Breast epithelium (tissue), 3 donors: ENCODE data around the gene CLDN4.

Source experiments
- POLR2A ChIP-seq: fragments of 450-650 bp; IDR thresholded peaks from one replicate; pipeline ENCODE4 v1.6.1; 2016; ENCODE audit warnings: antibody characterized with exemption, mild to moderate bottlenecking, moderate library complexity
- TF ChIP-seq, protein P1 (sequence below), 3 donors: fragments of 450-650 bp; IDR thresholded peaks; one replicate each; pipeline ENCODE4 v1.5.1; 2016 to 2017; ENCODE audit warnings: antibody characterized with exemption in 3 of 3, mild to moderate bottlenecking in 3 of 3, moderate library complexity in 3 of 3

DNA sequence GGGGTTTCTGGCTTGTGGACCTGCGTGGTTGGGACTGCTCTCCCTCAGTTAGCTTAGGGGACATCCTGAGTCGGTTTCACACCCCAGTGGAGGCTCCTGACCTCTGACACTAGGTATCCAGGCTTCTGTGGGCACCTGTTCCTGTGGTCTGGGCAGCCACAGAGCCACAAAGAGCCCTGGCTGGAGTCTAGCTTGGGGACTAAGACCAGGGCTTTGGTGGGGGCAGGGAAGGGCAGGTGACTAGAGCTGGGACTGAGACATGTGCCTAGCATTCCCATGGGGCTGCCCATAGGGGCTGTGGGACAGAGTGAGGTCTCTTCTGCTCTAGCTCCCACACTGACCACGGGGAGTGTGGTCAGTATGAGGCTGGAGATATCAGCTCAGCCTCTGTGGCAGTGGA lies 26.1 kb downstream of the CLDN4 start:
- TF ChIP-seq, protein P1, sequence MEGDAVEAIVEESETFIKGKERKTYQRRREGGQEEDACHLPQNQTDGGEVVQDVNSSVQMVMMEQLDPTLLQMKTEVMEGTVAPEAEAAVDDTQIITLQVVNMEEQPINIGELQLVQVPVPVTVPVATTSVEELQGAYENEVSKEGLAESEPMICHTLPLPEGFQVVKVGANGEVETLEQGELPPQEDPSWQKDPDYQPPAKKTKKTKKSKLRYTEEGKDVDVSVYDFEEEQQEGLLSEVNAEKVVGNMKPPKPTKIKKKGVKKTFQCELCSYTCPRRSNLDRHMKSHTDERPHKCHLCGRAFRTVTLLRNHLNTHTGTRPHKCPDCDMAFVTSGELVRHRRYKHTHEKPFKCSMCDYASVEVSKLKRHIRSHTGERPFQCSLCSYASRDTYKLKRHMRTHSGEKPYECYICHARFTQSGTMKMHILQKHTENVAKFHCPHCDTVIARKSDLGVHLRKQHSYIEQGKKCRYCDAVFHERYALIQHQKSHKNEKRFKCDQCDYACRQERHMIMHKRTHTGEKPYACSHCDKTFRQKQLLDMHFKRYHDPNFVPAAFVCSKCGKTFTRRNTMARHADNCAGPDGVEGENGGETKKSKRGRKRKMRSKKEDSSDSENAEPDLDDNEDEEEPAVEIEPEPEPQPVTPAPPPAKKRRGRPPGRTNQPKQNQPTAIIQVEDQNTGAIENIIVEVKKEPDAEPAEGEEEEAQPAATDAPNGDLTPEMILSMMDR (IDR thresholded peaks at IDR 0.05) = no peak
- no peak for TF ChIP-seq POLR2A
